ENCODE results near the gene HOXA3.

GRCh38 chr7:27137640-27138315 is 14.6 kb downstream of the HOXA3 start:
- TF ChIP-seq CTCF (IDR thresholded peaks at IDR 0.05; ENCODE audit: insufficient read depth, low read length) (no peak), POLR2AphosphoS5 (IDR thresholded peaks at IDR 0.05; ENCODE audit: low read depth) (no peak)

Measured in HL-60 (cell line).